SK-N-MC (cell line): ENCODE results near the gene SCARF2.
"Not testable (repeated sequence)": the region's sequence is repeated elsewhere in the genome, so short reads cannot be mapped to it uniquely, and the experiment has no call there.

Experiments
- DNase-seq: peaks from one replicate; pipeline ENCODE4 v3.0.0-alpha.2; 2011; ENCODE audit warnings: low read depth, low spot score
- H3K27ac ChIP-seq: fragments of 200-600 bp; sonication (generic); 2 replicates; pipeline ENCODE4 v1.5.1; 2016; ENCODE audit warnings: mixed run types
- H3K36me3 ChIP-seq: fragments of 200-600 bp; sonication (generic); 2 replicates; pipeline ENCODE4 v1.6.1; 2017; ENCODE audit warnings: antibody characterized with exemption, low read length, mixed read lengths; ENCODE audit not compliant: insufficient read depth
- H3K4me3 ChIP-seq: fragments of 200-600 bp; sonication (generic); 2 replicates; pipeline ENCODE4 v1.5.1; 2016
- H3K9ac ChIP-seq: fragments of 200-600 bp; sonication (generic); 2 replicates; pipeline ENCODE4 v1.8.0; 2017; ENCODE audit warnings: mixed run types, mixed read lengths; ENCODE audit not compliant: insufficient read length
- H3K9me3 ChIP-seq: fragments of 200-600 bp; sonication (generic); 2 replicates; pipeline ENCODE4 v1.6.1; 2017; ENCODE audit warnings: low read depth, mild to moderate bottlenecking, antibody characterized with exemption, low read length, moderate library complexity, mixed read lengths
- EZH2 ChIP-seq: fragments of 200-600 bp; sonication (generic); IDR thresholded peaks from one replicate; pipeline ENCODE4 v1.6.1; 2017; ENCODE audit warnings: antibody characterized with exemption
- FOXP2 ChIP-seq: optimal IDR thresholded peaks from 2 replicates; pipeline ENCODE3; 2011; ENCODE audit warnings: mild to moderate bottlenecking, moderate library complexity; ENCODE audit not compliant: insufficient read depth; ENCODE audit errors: extremely low read length, control extremely low read depth
- POLR2AphosphoS5 ChIP-seq: IDR thresholded peaks from 2 replicates; pipeline ENCODE4 v1.6.1; 2012; ENCODE audit warnings: mild to moderate bottlenecking, low read depth, low read length, borderline replicate concordance

SCARF2 gene

DNA sequence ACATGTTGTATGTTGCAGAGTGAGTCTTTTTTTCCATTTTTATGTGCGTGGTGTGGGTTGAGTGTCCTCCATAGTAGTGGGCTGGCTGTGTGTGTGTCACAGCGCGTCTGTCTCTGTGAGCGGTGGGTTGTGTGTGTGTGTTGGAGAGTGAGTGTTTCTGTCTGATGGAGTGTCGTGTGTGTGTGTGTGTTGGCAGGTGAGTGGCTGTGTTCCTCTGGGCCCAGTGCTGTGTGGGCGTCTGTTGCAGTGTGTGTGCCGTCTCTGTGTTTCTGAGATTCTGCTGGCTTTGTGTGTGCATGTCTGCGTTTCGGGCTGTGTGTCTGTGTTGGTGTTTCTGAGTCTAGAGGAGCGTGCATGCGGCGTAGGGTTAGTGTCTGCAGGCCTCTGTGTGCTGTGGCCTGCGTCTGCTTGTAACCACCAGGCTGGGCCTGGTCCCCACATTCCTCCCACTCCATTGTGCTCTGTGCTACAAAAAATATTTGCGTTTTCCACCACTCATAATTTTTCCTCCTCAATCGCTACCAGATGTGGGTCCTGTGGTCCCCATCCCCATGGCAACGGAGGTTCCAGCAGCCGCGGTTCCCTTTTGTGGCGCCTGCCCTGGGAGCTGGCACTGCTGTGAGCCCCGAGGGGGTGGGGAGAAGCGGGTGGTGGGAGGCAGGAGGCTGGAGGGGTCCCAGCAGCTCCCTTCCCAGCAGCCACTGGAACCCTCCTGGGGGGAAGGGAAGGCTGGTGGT is 15.2 kb downstream of the SCARF2 start:
- peak; percentile 75 for DNase-seq

DNA sequence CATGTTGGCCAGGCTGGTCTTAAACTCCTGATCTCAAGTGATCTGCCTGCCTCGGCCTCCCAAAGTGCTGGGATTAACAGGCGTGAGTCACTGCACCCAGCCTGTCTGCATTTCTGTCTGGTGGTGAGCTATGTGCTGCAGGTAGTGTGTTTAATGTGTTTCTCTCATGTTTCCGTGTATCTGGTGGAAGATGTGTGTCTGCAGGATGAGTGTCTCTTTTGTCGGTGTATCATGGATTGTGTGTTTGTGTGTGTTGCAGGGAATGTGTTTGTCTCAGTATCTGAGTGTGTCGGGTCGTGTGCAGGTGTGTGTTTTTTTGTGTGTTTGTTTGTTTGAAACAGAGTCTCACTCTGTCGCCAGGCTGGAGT is 16.1 kb downstream of the SCARF2 start:
- H3K9me3 ChIP-seq, result no peaks in the 10 kb centered on the region
- H3K36me3 ChIP-seq, result peaks cover 5% of the 10 kb centered on the region; the same call in 1 of the 2 replicates
- no peak overlapping the region for H3K9ac ChIP-seq
- no peak overlapping the region for H3K27ac ChIP-seq
- TF ChIP-seq POLR2AphosphoS5, result no peak
- no peak for TF ChIP-seq FOXP2
- no peak for TF ChIP-seq EZH2
- DNase-seq, result no peak
- H3K4me3 ChIP-seq, result no peak overlapping the region

More for the DNA sequence above, 15.2 kb downstream of the SCARF2 start:
- TF ChIP-seq POLR2AphosphoS5 (no peak), EZH2 (no peak), FOXP2 (no peak)
- peaks cover 9% of the 10 kb centered on the region; the same call in 1 of the 2 replicates for H3K36me3 ChIP-seq
- H3K27ac ChIP-seq, result peak overlapping the region; percentile 91
- no peaks in the 10 kb centered on the region for H3K9me3 ChIP-seq
- peak overlapping the region; percentile 49 for H3K9ac ChIP-seq
- H3K4me3 ChIP-seq, result peak overlapping the region; percentile 31

DNA sequence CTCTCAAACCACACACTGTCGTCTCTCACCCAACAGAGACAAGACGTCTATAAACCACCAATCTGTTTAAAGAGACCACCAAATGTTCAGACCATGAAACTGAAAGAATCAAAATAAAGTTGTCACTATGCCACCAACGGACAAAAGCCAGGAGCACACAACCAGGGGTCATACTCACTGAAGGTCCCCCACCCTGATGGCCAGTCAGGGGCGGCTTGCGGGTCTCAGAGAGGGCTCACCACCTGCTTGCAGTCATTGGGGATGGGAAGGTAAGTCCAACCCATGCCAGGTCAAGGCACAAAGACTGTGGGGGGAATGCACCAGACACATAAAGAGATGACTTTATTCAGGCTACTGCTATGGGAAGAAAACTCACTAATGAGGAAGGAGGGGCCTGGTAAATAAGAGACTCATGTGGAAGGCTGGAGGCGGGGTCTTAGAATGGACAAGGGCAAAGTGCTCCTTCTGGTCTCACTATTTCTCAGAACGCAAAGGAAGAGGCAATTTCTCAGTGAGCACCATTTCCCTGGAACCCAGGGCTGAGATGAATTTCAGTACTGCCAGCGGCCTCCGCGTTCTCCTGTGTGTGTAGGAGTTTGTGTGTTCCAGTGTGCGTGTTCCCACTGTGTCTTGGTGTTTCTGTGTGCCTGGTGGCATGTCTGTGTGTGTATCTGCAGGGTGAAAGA is 17.3 kb downstream of the SCARF2 start:
- no peak overlapping the region for H3K4me3 ChIP-seq

DNA sequence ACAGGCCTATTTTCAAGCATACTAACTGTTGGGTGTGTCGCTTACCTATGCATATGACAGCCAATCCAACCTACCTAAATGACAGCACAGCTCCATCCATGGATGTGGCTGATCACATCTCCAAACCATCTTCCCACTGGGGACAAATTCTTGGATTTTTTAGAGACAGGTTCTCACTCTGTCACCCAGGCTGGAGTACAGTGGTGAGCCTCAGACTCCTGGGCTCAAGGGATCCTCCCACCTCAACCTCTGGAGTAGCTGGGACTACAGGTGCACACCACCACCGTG is 18.0 kb downstream of the SCARF2 start:
- DNase-seq, result no peak
- H3K9ac ChIP-seq, result no peak overlapping the region
- no peak overlapping the region for H3K27ac ChIP-seq
- no peaks in the 10 kb centered on the region for H3K9me3 ChIP-seq
- no peak overlapping the region for H3K4me3 ChIP-seq
- H3K36me3 ChIP-seq, result peaks cover 1% of the 10 kb centered on the region; the same call in 1 of the 2 replicates
- TF ChIP-seq FOXP2 (no peak), POLR2AphosphoS5 (no peak), EZH2 (no peak)

More for the DNA sequence above, 17.3 kb downstream of the SCARF2 start:
- Histone ChIP-seq H3K9me3 (no peaks in the 10 kb centered on the region), H3K27ac (0 out of 2 replicates have a peak overlapping the region, but pooled peaks have one; percentile 57), H3K9ac (no peak overlapping the region), H3K36me3 (peaks cover 5% of the 10 kb centered on the region; the same call in 1 of the 2 replicates)
- TF ChIP-seq EZH2 (no peak), FOXP2 (no peak), POLR2AphosphoS5 (no peak)
- no peak for DNase-seq

DNA sequence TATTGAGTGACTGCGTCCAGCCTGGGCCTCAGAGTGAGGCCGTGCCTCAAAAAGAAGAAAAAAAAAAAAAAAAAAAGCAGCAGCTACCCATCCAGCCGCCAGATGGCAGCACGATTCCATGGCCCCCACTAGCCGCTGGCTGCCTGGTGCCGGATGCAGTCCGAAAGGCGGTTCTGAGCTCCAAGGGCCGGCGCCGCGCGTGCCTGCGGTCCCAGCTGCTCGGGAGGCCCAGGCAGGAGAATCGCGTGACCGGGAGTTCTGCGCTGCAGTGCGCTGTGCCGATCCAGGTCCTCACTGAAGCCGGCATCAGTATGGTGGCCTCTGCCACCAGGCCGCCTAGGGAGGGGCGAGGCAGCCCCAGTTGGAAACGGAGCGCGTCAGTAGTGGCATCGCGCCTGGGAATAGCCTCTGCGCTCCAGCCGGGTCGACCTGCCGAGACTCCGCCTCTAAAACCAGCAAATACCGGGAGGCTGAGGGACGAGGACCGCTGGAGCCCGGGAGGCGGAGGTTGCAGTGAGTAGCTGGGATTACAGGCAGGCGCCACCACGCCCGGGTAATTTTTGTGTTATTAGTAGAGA is 19.3 kb downstream of the SCARF2 start:
- H3K9ac ChIP-seq, result no peak overlapping the region
- DNase-seq, result no peak
- H3K4me3 ChIP-seq, result peak overlapping the region; percentile 60

DNA sequence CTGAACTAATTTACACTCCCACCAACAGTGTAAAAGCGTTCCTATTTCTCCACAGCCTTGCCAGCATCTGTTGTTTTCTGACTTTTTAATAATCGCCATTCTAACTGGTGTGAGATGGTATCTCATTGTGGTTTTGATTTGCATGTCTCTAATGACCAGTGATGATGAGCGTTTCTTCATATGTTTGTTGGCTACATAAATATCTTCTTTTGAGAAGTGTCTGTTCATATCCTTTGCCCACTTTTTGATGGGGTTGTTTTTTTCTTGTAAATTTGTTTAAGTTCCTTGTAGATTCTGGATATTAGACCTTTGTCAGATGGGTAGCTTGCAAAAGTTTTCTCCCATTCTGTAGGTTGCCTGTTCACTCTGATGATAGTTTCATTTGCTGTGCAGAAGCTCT is 21.9 kb downstream of the SCARF2 start:
- not testable (repeated sequence) for H3K4me3 ChIP-seq, H3K27ac ChIP-seq

More for the DNA sequence above, 19.3 kb downstream of the SCARF2 start:
- Histone ChIP-seq H3K36me3 (no peaks in the 10 kb centered on the region), H3K9me3 (no peaks in the 10 kb centered on the region), H3K27ac (no peak overlapping the region)
- no peak for TF ChIP-seq EZH2
- TF ChIP-seq POLR2AphosphoS5, result no peak
- TF ChIP-seq FOXP2, result no peak

DNA sequence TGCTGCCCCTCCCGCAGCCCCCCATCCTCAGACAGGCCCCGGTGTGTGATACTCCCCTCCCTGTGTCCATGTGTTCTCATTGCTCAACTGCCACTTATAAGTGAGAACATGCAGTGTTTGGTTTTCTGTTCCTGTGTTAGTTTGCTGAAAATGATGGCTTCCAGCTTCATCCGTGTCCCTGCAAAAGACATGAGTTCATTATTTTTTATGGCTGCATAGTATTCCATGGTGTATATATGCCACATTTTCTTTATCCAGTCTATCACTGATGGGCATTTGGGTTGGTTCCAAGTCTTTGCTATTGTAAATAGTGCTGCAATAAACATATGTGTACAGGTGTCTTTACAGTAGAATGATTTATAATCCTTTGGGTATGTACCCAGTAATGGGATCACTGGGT is 22.4 kb downstream of the SCARF2 start:
- not testable (repeated sequence) for H3K36me3 ChIP-seq, DNase-seq, H3K27ac ChIP-seq, H3K9me3 ChIP-seq, H3K9ac ChIP-seq, H3K4me3 ChIP-seq

More for the DNA sequence above, 21.9 kb downstream of the SCARF2 start:
- not testable (repeated sequence) for H3K36me3 ChIP-seq, DNase-seq, H3K9ac ChIP-seq, H3K9me3 ChIP-seq

DNA sequence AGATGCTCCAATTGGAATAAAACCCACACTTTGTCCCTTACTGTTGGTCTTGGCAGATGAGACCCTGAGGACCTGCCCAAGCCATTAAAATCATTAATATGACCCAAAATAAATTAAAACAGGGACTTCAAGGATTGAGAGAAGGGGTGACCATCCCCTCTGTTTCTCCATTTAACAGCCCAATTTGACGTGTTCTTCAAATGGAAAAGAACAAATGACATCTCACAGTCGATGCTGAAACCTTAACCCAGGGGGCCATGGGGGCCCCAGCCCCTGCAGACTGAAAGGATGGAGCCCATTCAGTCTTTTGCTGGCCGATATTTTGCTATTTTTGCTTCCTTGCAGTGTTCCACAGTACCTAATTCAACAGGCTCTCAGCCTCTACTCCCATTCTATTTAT is 23.2 kb downstream of the SCARF2 start:
- H3K36me3 ChIP-seq, result no peaks in the 10 kb centered on the region
- no peak overlapping the region for H3K27ac ChIP-seq
- DNase-seq, result no peak
- no peaks in the 10 kb centered on the region for H3K9me3 ChIP-seq
- no peak overlapping the region for H3K4me3 ChIP-seq
- no peak overlapping the region for H3K9ac ChIP-seq
- TF ChIP-seq EZH2 (no peak), FOXP2 (no peak), POLR2AphosphoS5 (no peak)

DNA sequence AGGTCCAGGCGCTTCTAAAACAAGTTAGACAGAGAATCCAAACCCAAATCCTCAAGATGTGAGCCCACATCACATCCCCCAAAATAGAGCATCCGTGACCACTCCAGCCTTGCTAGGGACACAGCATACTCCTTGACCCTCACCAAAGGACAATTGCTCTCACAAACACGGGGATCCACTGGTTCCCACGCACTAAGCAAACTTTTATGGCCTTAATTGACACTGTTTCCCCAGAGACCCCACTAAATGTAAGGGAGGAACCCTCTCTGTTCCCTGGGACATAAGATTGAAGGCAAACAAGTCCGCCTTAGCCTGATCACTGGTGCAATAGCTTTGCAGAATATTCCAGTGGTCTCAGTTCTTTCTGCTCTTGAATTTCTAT is 23.6 kb downstream of the SCARF2 start:
- Histone ChIP-seq H3K9ac (no peak overlapping the region), H3K9me3 (no peaks in the 10 kb centered on the region), H3K27ac (no peak overlapping the region), H3K36me3 (no peaks in the 10 kb centered on the region), H3K4me3 (no peak overlapping the region)
- no peak for DNase-seq
- TF ChIP-seq FOXP2, result no peak
- no peak for TF ChIP-seq POLR2AphosphoS5
- no peak for TF ChIP-seq EZH2
